K562 (cell line): ENCODE results near the gene TFEB. TPM values are rescaled to one million over a fixed set of nuclear protein-coding genes. Genes with fewer than 3 reads are reported as not detected.

Experiments
- ATAC-seq: fragments of 200-7000 bp; cut with Tn5 transposase; 3 replicates; pipeline ENCODE4 v1.9.1; 2020; ENCODE audit warnings: moderate library complexity
- BruUV-seq: library from RNA; stranded (reverse); fragments of 400-500 nt; replicated peaks from 2 replicates; lab custom pipeline; 2021; lab: Mats Ljungman, UMichigan
- CTCF ChIA-PET: fragments of 300-600 bp; formaldehyde crosslinking; extraction: SDS; loops from one replicate; lab custom pipeline; 2021; ENCODE audit warnings: low intra/inter-chr PET ratio; lab: Yijun Ruan, JAX
- POLR2A ChIA-PET: fragments of 300-600, 350-650 bp; sonication (Branson Sonifier 250); formaldehyde crosslinking; extraction: SDS; loops from one replicate; lab custom pipeline; 2021; ENCODE audit warnings: antibody characterized with exemption, inconsistent platforms; lab: Yijun Ruan, JAX
- DNase-seq, 4 experiments: peaks; one replicate each; pipeline versions ENCODE4 v3.0.0 to v3.0.0-alpha.2; 2011 to 2018; ENCODE audit warnings: low spot score in 3 of 4, mixed read lengths in 3 of 4; ENCODE audit errors: extremely low read depth in 1 of 4
- FAIRE-seq: peaks from 2 replicates; lab custom pipeline; 2011; peaks lifted over from hg19 to GRCh38; lab: Jason Lieb, UNC
- H2AFZ ChIP-seq: 2 replicates; pipeline ENCODE4 v1.6.0; 2011; ENCODE audit warnings: low read depth, low read length, control low read depth, inconsistent platforms
- H3K27ac ChIP-seq: fragments of 200-600 bp; 3 replicates; pipeline ENCODE4 v1.8.0; 2011; ENCODE audit warnings: low read depth, mild to moderate bottlenecking, control low read depth, inconsistent platforms, low read length, moderate library complexity, mixed read lengths; ENCODE audit errors: extremely low read depth
- H3K27me3 ChIP-seq, 2 experiments: fragments of 300-600 bp in 1 of 2; 2 replicates in 1 of 2; 3 replicates in 1 of 2; pipeline versions ENCODE4 v1.6.0 to v1.8.0; 2011; ENCODE audit warnings: inconsistent platforms in 2 of 2, low read length in 2 of 2, mild to moderate bottlenecking in 1 of 2, mixed read lengths in 1 of 2, moderate library complexity in 1 of 2; ENCODE audit not compliant: control insufficient read depth in 2 of 2, insufficient read depth in 2 of 2
- H3K36me3 ChIP-seq: fragments of 300-600 bp; 3 replicates; pipeline ENCODE4 v1.8.0; 2011; ENCODE audit warnings: mild to moderate bottlenecking, low read length, inconsistent platforms; ENCODE audit not compliant: control insufficient read depth, insufficient read depth
- H3K4me1 ChIP-seq, 2 experiments: fragments of 200-600 bp in 1 of 2; replicated peaks in 1 of 2; 2 replicates in 1 of 2; 3 replicates in 1 of 2; pipeline versions ENCODE4 v1.5.1 to v1.8.0; 2011; ENCODE audit warnings: inconsistent platforms in 2 of 2, low read length in 2 of 2, mild to moderate bottlenecking in 1 of 2, mixed read lengths in 1 of 2, moderate library complexity in 1 of 2; ENCODE audit not compliant: control insufficient read depth in 2 of 2, insufficient read depth in 2 of 2
- H3K4me2 ChIP-seq: 2 replicates; pipeline ENCODE4 v1.6.1; 2011; ENCODE audit warnings: low read length, control low read depth, inconsistent platforms, mixed read lengths; ENCODE audit not compliant: insufficient read depth
- H3K4me3 ChIP-seq: fragments of 200-600 bp; sonication (generic), shearing (Covaris generic); 2 replicates; pipeline ENCODE4 v1.5.1; 2016; ENCODE audit warnings: control low read depth, inconsistent platforms
- H3K79me2 ChIP-seq: fragments of 200-600 bp; 3 replicates; pipeline ENCODE4 v1.8.0; 2011; ENCODE audit warnings: low read length, inconsistent platforms; ENCODE audit not compliant: control insufficient read depth, insufficient read depth
- H3K9ac ChIP-seq, 2 experiments: 2 replicates each; pipeline versions ENCODE4 v1.6.0 to v1.6.1; 2011; ENCODE audit warnings: low read depth in 2 of 2, low read length in 2 of 2, control low read depth in 1 of 2, inconsistent platforms in 1 of 2, mild to moderate bottlenecking in 1 of 2, mixed read lengths in 1 of 2; ENCODE audit not compliant: insufficient read depth in 1 of 2
- H3K9me1 ChIP-seq: one replicate; pipeline ENCODE4 v1.6.0; 2011; ENCODE audit warnings: inconsistent platforms, mild to moderate bottlenecking, low read length, moderate library complexity; ENCODE audit not compliant: control insufficient read depth, insufficient read depth
- H3K9me3 ChIP-seq: replicated peaks from 2 replicates; pipeline ENCODE4 v1.5.1; 2011; ENCODE audit warnings: low read depth, low read length, inconsistent platforms; ENCODE audit not compliant: control insufficient read depth, insufficient read depth
- H4K20me1 ChIP-seq: replicated peaks from 2 replicates; pipeline ENCODE4 v1.6.1; 2011; ENCODE audit warnings: low read length, inconsistent platforms, mixed read lengths; ENCODE audit not compliant: control insufficient read depth, insufficient read depth
- CHCHD3 ChIP-seq: fragments of 250-450 bp; sonication (Bioruptor Pico); IDR thresholded peaks from 2 replicates; pipeline ENCODE4 v2.1.2; 2022; ENCODE audit warnings: mild to moderate bottlenecking
- EZH2 ChIP-seq: IDR thresholded peaks from 2 replicates; pipeline ENCODE4 v1.6.1; 2012; ENCODE audit warnings: low read depth, mild to moderate bottlenecking, inconsistent platforms, low read length, borderline replicate concordance
- POLR3G ChIP-seq: IDR thresholded peaks from 2 replicates; pipeline ENCODE4 v1.6.1; 2011; ENCODE audit not compliant: insufficient read length, insufficient replicate concordance; ENCODE audit errors: extremely low read depth
- ZNF143 ChIP-seq: sonication (generic); formaldehyde crosslinking; IDR thresholded peaks from 2 replicates; pipeline ENCODE4 v1.9.0; 2022; ENCODE audit warnings: mild to moderate bottlenecking, missing genetic modification reagents
- WGBS: fragments of 100-300 bp; shearing (Covaris generic); methylation state at CpG from one replicate; pipeline ENCODE4 v1.1.6; 2016; ENCODE audit warnings: low coverage, mixed read lengths; ENCODE audit not compliant: insufficient coverage; ENCODE audit errors: missing lambda C conversion rate; 5-methylcytosine and 5-hydroxymethylcytosine counted together
- in situ Hi-C: fragments of 300-500 bp; cut with MboI; formaldehyde crosslinking; loops from 4 replicates; pipeline ENCODE4 v1.15.0; 2018; ENCODE audit warnings: inconsistent platforms, mixed read lengths
- intact Hi-C: fragments of 100-400 bp; cut with micrococcal nuclease; formaldehyde crosslinking; loops from 2 replicates; pipeline ENCODE4 v1.14.2; 2022
- polyA plus RNA-seq, 8 experiments: library from polyadenylated mRNA; depleted of rRNA in 4 of 8; stranded (reverse) in 5 of 8; unstranded in 3 of 8; fragments of >200 nt; fragmentation: Nextera tagmentation in 2 of 8; fragmentation: Illumina TruSeq in 1 of 8; extraction: Ambion mirVana in 2 of 8; extraction: Trizol in 1 of 8; gene quantifications; 2 replicates each; pipeline versions ENCODE4 v1.2.1 to v1.2.3, GENCODE V29; 2011 to 2014; ENCODE audit warnings: inconsistent platforms in 1 of 8, missing spikeins in 1 of 8
- total RNA-seq, 7 experiments: library from RNA; depleted of rRNA in 6 of 7; stranded (reverse); fragments of >200 nt in 6 of 7; fragmentation: Illumina TruSeq in 2 of 7; extraction: Trizol in 2 of 7; gene quantifications; 2 replicates each; pipeline versions ENCODE4 v1.2.1 to v1.2.3, GENCODE V29; 2011 to 2021; ENCODE audit warnings: low replicate concordance in 1 of 7
- TF ChIP-seq, protein P1 (sequence below): fragments of 200-800 bp; sonication (Bioruptor generic); IDR thresholded peaks from 2 replicates; pipeline ENCODE4 v1.6.1; 2017; ENCODE audit warnings: missing genetic modification characterization, missing compliant biosample characterization
- TF ChIP-seq, protein P2 (sequence below): fragments of 450-650 bp; IDR thresholded peaks from one replicate; pipeline ENCODE4 v1.6.1; 2018; ENCODE audit warnings: mild to moderate bottlenecking, moderate library complexity; ENCODE audit not compliant: partially characterized antibody

Gene TFEB
- total and polyA plus RNA-seq, 9 of the 15 experiments (the other 6 are each of a cell fraction or from before 2014, with no cell fraction given): 0.04 to 4.7 (median 2.0) TPM

DNA sequence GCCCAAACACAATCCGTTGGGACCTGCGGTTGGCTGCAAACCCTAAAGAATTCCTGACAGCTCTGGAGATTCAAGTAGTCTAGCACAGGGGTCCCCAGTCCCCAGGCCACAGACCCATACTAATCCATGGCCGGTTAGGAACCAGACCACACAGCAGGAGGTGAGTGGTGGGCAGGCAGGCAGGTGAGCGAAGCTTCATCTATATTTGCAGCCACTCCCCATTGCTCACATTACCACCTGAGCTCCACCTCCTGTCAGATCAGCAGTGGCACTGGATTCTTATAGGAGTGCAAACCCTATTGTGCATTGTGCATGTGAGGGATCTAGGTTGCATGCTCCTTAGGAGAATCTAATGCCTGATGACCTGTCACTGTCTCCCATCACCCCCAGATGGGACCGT lies 16.6 kb downstream of the TFEB start:
- peaks cover 2 to 28% of the 10 kb centered on the region in 2 experiments; a peak in 4 of 5 replicates for H3K27me3 ChIP-seq
- TF ChIP-seq, protein P1, sequence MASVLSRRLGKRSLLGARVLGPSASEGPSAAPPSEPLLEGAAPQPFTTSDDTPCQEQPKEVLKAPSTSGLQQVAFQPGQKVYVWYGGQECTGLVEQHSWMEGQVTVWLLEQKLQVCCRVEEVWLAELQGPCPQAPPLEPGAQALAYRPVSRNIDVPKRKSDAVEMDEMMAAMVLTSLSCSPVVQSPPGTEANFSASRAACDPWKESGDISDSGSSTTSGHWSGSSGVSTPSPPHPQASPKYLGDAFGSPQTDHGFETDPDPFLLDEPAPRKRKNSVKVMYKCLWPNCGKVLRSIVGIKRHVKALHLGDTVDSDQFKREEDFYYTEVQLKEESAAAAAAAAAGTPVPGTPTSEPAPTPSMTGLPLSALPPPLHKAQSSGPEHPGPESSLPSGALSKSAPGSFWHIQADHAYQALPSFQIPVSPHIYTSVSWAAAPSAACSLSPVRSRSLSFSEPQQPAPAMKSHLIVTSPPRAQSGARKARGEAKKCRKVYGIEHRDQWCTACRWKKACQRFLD: no peak
- TF ChIP-seq CHCHD3 (CRISPR knock-in tag): no peak
- TF ChIP-seq, protein P2, sequence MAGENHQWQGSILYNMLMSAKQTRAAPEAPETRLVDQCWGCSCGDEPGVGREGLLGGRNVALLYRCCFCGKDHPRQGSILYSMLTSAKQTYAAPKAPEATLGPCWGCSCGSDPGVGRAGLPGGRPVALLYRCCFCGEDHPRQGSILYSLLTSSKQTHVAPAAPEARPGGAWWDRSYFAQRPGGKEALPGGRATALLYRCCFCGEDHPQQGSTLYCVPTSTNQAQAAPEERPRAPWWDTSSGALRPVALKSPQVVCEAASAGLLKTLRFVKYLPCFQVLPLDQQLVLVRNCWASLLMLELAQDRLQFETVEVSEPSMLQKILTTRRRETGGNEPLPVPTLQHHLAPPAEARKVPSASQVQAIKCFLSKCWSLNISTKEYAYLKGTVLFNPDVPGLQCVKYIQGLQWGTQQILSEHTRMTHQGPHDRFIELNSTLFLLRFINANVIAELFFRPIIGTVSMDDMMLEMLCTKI: no peak
- no peak for TF ChIP-seq ZNF143 (CRISPR knock-in tag)
- TF ChIP-seq EZH2: no peak
- no peak for TF ChIP-seq POLR3G
- TF ChIP-seq, all 486 proteins: peak for 0
- intact Hi-C loops (no loop called here), in situ Hi-C loops (no loop called here)
- ChIA-PET CTCF (no interaction called here), POLR2A (interaction anchor here (0.7 kb wide), 1 partner anchor 17 kb away, joined by 3 read pairs; no protein-coding TSS in a partner anchor)
- no peaks in the 10 kb centered on the region for H3K79me2 ChIP-seq
- H3K27ac ChIP-seq: no peak overlapping the region
- no peak overlapping the region for H3K4me3 ChIP-seq
- no peak overlapping the region for H2AFZ ChIP-seq
- no peaks in the 10 kb centered on the region for H3K9me1 ChIP-seq
- WGBS: 20% methylated on average over 5 of the region's 5 CpGs
- DNase-seq (no peak), ATAC-seq (no peak), FAIRE-seq (no peak)
- H3K9me3 ChIP-seq: no peaks in the 10 kb centered on the region
- no TSS peak for BruUV-seq
- no peak overlapping the region; a peak in 1 of 4 replicates for H3K9ac ChIP-seq
- no peaks in the 10 kb centered on the region for H3K36me3 ChIP-seq
- peaks cover 3 to 9% of the 10 kb centered on the region in 2 experiments for H3K4me1 ChIP-seq
- no peak overlapping the region for H3K4me2 ChIP-seq
- H4K20me1 ChIP-seq: peaks cover 9% of the 10 kb centered on the region; the same call in 1 of the 2 replicates
